ENCODE results near the gene BBS9. TPM values are rescaled to one million over a fixed set of nuclear protein-coding genes. Genes with fewer than 3 reads are reported as not detected.

Gene BBS9
- total RNA-seq, 3 donors from 2014 or later: 8.2 to 23.5 (median 15.8) TPM

DNA sequence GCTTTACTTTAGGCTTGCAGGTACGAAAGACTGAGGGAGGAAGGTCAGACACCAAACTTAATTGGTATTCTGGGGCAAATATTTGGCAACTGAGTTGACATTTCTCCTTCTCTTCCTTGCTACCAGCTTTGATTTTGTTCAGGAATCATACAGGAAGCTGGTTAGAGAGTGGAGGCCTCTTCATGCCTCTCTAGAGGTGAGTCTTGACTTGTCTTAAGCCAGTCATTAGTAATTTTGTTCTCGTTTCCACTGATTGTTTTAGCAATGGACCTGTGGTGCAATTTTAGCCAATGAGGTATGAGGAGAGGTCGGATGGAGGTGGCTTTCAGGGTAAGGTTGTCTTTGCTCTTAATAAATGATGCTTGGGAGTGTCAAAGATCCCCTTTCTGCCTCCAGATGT is 17.8 kb upstream of the BBS9 start:
- TF ChIP-seq, protein P1, sequence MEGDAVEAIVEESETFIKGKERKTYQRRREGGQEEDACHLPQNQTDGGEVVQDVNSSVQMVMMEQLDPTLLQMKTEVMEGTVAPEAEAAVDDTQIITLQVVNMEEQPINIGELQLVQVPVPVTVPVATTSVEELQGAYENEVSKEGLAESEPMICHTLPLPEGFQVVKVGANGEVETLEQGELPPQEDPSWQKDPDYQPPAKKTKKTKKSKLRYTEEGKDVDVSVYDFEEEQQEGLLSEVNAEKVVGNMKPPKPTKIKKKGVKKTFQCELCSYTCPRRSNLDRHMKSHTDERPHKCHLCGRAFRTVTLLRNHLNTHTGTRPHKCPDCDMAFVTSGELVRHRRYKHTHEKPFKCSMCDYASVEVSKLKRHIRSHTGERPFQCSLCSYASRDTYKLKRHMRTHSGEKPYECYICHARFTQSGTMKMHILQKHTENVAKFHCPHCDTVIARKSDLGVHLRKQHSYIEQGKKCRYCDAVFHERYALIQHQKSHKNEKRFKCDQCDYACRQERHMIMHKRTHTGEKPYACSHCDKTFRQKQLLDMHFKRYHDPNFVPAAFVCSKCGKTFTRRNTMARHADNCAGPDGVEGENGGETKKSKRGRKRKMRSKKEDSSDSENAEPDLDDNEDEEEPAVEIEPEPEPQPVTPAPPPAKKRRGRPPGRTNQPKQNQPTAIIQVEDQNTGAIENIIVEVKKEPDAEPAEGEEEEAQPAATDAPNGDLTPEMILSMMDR (IDR thresholded peaks at IDR 0.05): no peak
- Histone ChIP-seq H3K4me3 (no peak overlapping the region), H3K9me3 (no peaks in the 10 kb centered on the region), H3K4me1 (ENCODE audit: low read depth) (peaks cover 14% of the 10 kb centered on the region), H3K36me3 (ENCODE audit: low read depth) (no peaks in the 10 kb centered on the region)
- intact Hi-C loops (cut with DNase I, micrococcal nuclease): no loop called here
- DNase-seq (no peak), ATAC-seq (no peak)

DNA sequence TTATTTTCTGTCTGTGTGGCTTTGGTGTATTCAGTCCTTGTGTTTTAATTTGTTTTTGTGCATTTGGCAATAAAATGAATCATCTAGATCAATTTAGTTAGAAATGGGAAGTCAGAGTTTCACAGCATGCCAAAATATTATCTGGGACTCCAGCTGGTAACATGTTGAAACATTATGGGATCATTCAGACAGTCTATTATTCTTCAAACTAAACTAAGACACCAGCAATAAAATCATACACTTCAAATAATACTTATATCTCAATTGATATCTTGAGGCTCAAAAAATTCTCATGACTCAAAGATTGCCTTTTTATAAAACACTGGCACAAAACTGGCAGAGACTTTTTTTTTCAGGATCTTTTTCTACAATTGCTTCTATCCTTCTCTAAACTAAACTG is 14.4 kb upstream of the BBS9 start:
- intact Hi-C loops (cut with DNase I, micrococcal nuclease): no loop called here
- no peak overlapping the region for H3K4me3 ChIP-seq
- H3K36me3 ChIP-seq (ENCODE audit: low read depth): no peaks in the 10 kb centered on the region
- no peak for ATAC-seq
- no peak for DNase-seq
- peaks cover 6% of the 10 kb centered on the region for H3K9me3 ChIP-seq
- no peaks in the 10 kb centered on the region for H3K4me1 ChIP-seq (ENCODE audit: low read depth)
- TF ChIP-seq, protein P1 (IDR thresholded peaks at IDR 0.05): no peak

DNA sequence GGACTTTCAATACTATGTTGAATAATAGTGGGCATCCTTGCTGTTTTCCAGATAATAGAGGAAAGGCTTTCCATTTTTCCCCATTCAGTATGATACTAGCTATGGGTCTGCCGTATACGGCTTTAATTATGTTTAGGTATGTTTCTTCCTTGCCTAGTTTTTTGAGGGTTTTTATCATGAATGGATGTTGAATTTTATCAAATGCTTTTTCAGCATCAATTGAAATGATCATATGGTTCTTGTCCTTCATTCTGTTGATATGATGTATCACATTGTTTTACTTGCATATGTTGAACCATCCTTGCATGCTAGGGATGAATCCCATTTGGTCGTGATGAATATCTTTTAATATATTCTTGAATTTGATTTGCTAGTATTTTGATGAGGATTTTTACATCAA is 11.0 kb upstream of the BBS9 start:
- Histone ChIP-seq H3K4me1 (ENCODE audit: low read depth) (no peaks in the 10 kb centered on the region), H3K4me3 (no peak overlapping the region), H3K36me3 (ENCODE audit: low read depth) (no peaks in the 10 kb centered on the region), H3K9me3 (peaks cover 6% of the 10 kb centered on the region)
- intact Hi-C loops (cut with DNase I, micrococcal nuclease): no loop called here
- DNase-seq: no peak
- no peak for ATAC-seq
- TF ChIP-seq, protein P1 (IDR thresholded peaks at IDR 0.05): no peak

DNA sequence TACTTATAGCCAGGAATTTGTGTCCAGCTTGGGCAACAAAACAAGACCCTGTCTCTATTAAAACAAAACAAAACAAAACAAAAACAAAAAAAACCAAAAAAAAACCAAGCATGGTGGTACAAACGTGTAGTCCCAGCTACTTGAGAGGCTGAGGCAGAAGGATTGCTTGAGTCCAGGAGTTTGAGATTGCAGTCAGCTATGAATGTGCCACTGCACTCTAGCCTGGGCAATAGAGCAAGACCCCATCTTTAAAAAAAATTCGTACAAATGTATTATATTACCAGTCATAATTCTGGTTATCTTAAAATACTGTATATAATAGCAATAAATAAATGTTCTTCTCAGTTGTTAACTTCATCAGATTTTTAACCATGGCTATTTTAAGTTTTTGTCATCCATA is 2.3 kb upstream of the BBS9 start:
- intact Hi-C loops (cut with DNase I, micrococcal nuclease): no loop called here
- no peaks in the 10 kb centered on the region for H3K9me3 ChIP-seq
- DNase-seq (no peak), ATAC-seq (no peak)
- H3K4me3 ChIP-seq: no peak overlapping the region
- H3K36me3 ChIP-seq (ENCODE audit: low read depth): no peaks in the 10 kb centered on the region
- H3K4me1 ChIP-seq (ENCODE audit: low read depth): no peaks in the 10 kb centered on the region
- TF ChIP-seq, protein P1 (IDR thresholded peaks at IDR 0.05): no peak

DNA sequence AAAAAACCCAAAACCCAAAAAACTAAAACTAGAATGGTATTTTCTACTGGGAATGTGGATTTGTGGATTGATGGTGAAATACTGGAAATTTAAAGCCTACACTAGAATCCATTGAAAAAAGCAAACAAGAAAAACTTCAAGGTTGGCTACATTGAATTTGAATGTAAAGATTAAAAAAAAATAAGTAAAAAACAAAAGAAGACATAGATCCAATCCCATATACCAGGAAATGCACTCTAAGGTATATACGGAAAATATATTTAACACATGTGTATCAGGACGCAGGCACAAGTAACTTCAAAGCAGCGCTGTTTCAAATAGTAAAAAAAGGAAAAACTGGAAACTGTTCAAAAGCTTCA is 754 bp upstream of the BBS9 start:
- Histone ChIP-seq H3K36me3 (ENCODE audit: low read depth) (no peaks in the 10 kb centered on the region), H3K4me1 (ENCODE audit: low read depth) (no peaks in the 10 kb centered on the region), H3K4me3 (peak overlapping the region; percentile 33), H3K9me3 (no peaks in the 10 kb centered on the region)
- ATAC-seq: no peak
- TF ChIP-seq, protein P1 (IDR thresholded peaks at IDR 0.05): no peak
- intact Hi-C loops (cut with DNase I, micrococcal nuclease): no loop called here
- DNase-seq: no peak

DNA sequence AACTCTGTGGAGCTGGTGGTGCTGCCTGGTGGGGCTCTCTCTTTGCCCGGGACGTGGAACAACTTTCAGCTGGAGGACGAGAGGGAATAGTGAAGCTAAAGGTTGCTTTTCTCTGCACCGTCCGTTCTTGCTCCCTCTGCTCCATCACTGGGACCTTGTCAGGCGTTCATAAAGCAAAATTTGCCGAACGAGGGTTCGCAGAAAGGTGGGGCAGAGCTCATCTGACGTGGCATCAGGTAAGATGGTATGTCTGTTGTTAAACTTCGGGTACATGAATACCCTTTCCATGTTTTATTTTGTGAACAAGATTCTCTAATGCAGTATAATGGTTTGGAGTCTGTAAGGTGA is 416 bp downstream of the BBS9 start:
- ATAC-seq: peak; percentile 11
- H3K9me3 ChIP-seq: no peaks in the 10 kb centered on the region
- no peaks in the 10 kb centered on the region for H3K36me3 ChIP-seq (ENCODE audit: low read depth)
- intact Hi-C loops (cut with DNase I, micrococcal nuclease): no loop called here
- TF ChIP-seq, protein P1 (IDR thresholded peaks at IDR 0.05): no peak
- DNase-seq: no peak
- peak overlapping the region; percentile 33 for H3K4me3 ChIP-seq
- H3K4me1 ChIP-seq (ENCODE audit: low read depth): no peaks in the 10 kb centered on the region
